ENCODE data around the gene RBMS1. TPM values are rescaled to one million over a fixed set of nuclear protein-coding genes. Genes with fewer than 3 reads are reported as not detected.
A peak's percentile ranks its signal among the peaks of the same experiment; 100 is the strongest.

The RBMS1 gene
- total and polyA plus RNA-seq, 4 donors: 49.5 to 215 (median 76.3) TPM

GRCh38 chr2:160538115-160538514 is 44.5 kb upstream of the RBMS1 start:
- ATAC-seq (ENCODE audit: insufficient read depth, low FRiP score) (no peak), DNase-seq (no peak)
- Histone ChIP-seq H3K27ac (ENCODE audit: low read depth in 1 of 2, low read length in 1 of 2) (peak overlapping the region in 1 of 2 donors; percentile 45), H3K27me3 (ENCODE audit: control insufficient read depth in 3 of 3, insufficient read depth in 3 of 3, low read length in 2 of 3) (no peaks in the 10 kb centered on the region), H3K36me3 (ENCODE audit: control insufficient read depth in 4 of 4, insufficient read depth in 4 of 4, low read length in 4 of 4) (no peaks in the 10 kb centered on the region), H3K9ac (ENCODE audit: insufficient read depth in 1 of 2, low read length in 2 of 2) (no peak overlapping the region), H3K9me3 (ENCODE audit: control insufficient read depth in 4 of 4, insufficient read depth in 3 of 4, low read length in 3 of 4) (no peaks in the 10 kb centered on the region), H3K4me3 (no peak overlapping the region), H3K4me1 (ENCODE audit: control insufficient read depth in 5 of 5, insufficient read depth in 5 of 5, low read length in 5 of 5) (peaks cover 0 to 12% (median 0%) of the 10 kb centered on the region in 5 donors)
- TF ChIP-seq CTCF (IDR thresholded peaks at IDR 0.05; ENCODE audit: control extremely low read depth, extremely low read depth): no peak
- WGBS, 2 donors: 89 to 98% methylated on average over 4 of the region's 4 CpGs

- H3K9me3 ChIP-seq (ENCODE audit: control insufficient read depth in 4 of 4, insufficient read depth in 3 of 4, low read length in 3 of 4): no peaks in the 10 kb centered on the region
- DNase-seq: no peak
- H3K36me3 ChIP-seq (ENCODE audit: control insufficient read depth in 4 of 4, insufficient read depth in 4 of 4, low read length in 4 of 4): no peaks in the 10 kb centered on the region
- H3K4me1 ChIP-seq (ENCODE audit: control insufficient read depth in 5 of 5, insufficient read depth in 5 of 5, low read length in 5 of 5): peaks cover 0 to 14% (median 0%) of the 10 kb centered on the region in 5 donors
- no peak for ATAC-seq (ENCODE audit: insufficient read depth, low FRiP score)
- no peak overlapping the region for H3K4me3 ChIP-seq
- no peak overlapping the region for H3K9ac ChIP-seq (ENCODE audit: insufficient read depth in 1 of 2, low read length in 2 of 2)
- 34 to 72% methylated on average over 1 of the region's 1 CpG for WGBS, 2 donors
- no peak overlapping the region for H3K27ac ChIP-seq (ENCODE audit: low read depth in 1 of 2, low read length in 1 of 2)
- no peak for TF ChIP-seq CTCF (IDR thresholded peaks at IDR 0.05; ENCODE audit: control extremely low read depth, extremely low read depth)
- H3K27me3 ChIP-seq (ENCODE audit: control insufficient read depth in 3 of 3, insufficient read depth in 3 of 3, low read length in 2 of 3): no peaks in the 10 kb centered on the region
Measured at GRCh38 chr2:160534996-160535395, 41.4 kb upstream of the RBMS1 start.

GRCh38 chr2:160534249-160534648 is 40.6 kb upstream of the RBMS1 start:
- H3K9me3 ChIP-seq (ENCODE audit: control insufficient read depth in 4 of 4, insufficient read depth in 3 of 4, low read length in 3 of 4): no peaks in the 10 kb centered on the region
- no peaks in the 10 kb centered on the region for H3K36me3 ChIP-seq (ENCODE audit: control insufficient read depth in 4 of 4, insufficient read depth in 4 of 4, low read length in 4 of 4)
- ATAC-seq (ENCODE audit: insufficient read depth, low FRiP score) (no peak), DNase-seq (no peak)
- peaks cover 0 to 14% (median 0%) of the 10 kb centered on the region in 5 donors for H3K4me1 ChIP-seq (ENCODE audit: control insufficient read depth in 5 of 5, insufficient read depth in 5 of 5, low read length in 5 of 5)
- TF ChIP-seq CTCF (IDR thresholded peaks at IDR 0.05; ENCODE audit: control extremely low read depth, extremely low read depth): no peak
- no peak overlapping the region for H3K9ac ChIP-seq (ENCODE audit: insufficient read depth in 1 of 2, low read length in 2 of 2)
- no peak overlapping the region for H3K27ac ChIP-seq (ENCODE audit: low read depth in 1 of 2, low read length in 1 of 2)
- H3K27me3 ChIP-seq (ENCODE audit: control insufficient read depth in 3 of 3, insufficient read depth in 3 of 3, low read length in 2 of 3): no peaks in the 10 kb centered on the region
- no peak overlapping the region for H3K4me3 ChIP-seq

GRCh38 chr2:160533482-160533881 is 39.9 kb upstream of the RBMS1 start:
- no peaks in the 10 kb centered on the region for H3K36me3 ChIP-seq (ENCODE audit: control insufficient read depth in 4 of 4, insufficient read depth in 4 of 4, low read length in 4 of 4)
- no peak overlapping the region for H3K9ac ChIP-seq (ENCODE audit: insufficient read depth in 1 of 2, low read length in 2 of 2)
- DNase-seq: no peak
- H3K9me3 ChIP-seq (ENCODE audit: control insufficient read depth in 4 of 4, insufficient read depth in 3 of 4, low read length in 3 of 4): no peaks in the 10 kb centered on the region
- WGBS, 2 donors: 63 to 76% methylated on average over 2 of the region's 2 CpGs
- ATAC-seq (ENCODE audit: insufficient read depth, low FRiP score): no peak
- H3K27ac ChIP-seq (ENCODE audit: low read depth in 1 of 2, low read length in 1 of 2): peak overlapping the region in 1 of 2 donors; percentile 75
- no peak overlapping the region for H3K4me3 ChIP-seq
- no peak for TF ChIP-seq CTCF (IDR thresholded peaks at IDR 0.05; ENCODE audit: control extremely low read depth, extremely low read depth)
- H3K27me3 ChIP-seq (ENCODE audit: control insufficient read depth in 3 of 3, insufficient read depth in 3 of 3, low read length in 2 of 3): no peaks in the 10 kb centered on the region
- H3K4me1 ChIP-seq (ENCODE audit: control insufficient read depth in 5 of 5, insufficient read depth in 5 of 5, low read length in 5 of 5): peaks cover 0 to 11% (median 0%) of the 10 kb centered on the region in 5 donors

Data from lung (tissue), 12 donors.